GM12872 (cell line): ENCODE data around the gene KLHL26.

Experiments
- TF ChIP-seq, protein P1 (sequence below): IDR thresholded peaks from 3 replicates; pipeline ENCODE4 v1.5.1; 2011; ENCODE audit warnings: low read depth, mild to moderate bottlenecking, low read length, moderate library complexity; ENCODE audit not compliant: insufficient read depth

The KLHL26 gene

GRCh38 chr19:18660939-18661670 is 24.3 kb downstream of the KLHL26 start:
- TF ChIP-seq, protein P1, sequence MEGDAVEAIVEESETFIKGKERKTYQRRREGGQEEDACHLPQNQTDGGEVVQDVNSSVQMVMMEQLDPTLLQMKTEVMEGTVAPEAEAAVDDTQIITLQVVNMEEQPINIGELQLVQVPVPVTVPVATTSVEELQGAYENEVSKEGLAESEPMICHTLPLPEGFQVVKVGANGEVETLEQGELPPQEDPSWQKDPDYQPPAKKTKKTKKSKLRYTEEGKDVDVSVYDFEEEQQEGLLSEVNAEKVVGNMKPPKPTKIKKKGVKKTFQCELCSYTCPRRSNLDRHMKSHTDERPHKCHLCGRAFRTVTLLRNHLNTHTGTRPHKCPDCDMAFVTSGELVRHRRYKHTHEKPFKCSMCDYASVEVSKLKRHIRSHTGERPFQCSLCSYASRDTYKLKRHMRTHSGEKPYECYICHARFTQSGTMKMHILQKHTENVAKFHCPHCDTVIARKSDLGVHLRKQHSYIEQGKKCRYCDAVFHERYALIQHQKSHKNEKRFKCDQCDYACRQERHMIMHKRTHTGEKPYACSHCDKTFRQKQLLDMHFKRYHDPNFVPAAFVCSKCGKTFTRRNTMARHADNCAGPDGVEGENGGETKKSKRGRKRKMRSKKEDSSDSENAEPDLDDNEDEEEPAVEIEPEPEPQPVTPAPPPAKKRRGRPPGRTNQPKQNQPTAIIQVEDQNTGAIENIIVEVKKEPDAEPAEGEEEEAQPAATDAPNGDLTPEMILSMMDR: no peak

GRCh38 chr19:18662972-18663732 is 26.3 kb downstream of the KLHL26 start:
- TF ChIP-seq, protein P1: no peak

DNA sequence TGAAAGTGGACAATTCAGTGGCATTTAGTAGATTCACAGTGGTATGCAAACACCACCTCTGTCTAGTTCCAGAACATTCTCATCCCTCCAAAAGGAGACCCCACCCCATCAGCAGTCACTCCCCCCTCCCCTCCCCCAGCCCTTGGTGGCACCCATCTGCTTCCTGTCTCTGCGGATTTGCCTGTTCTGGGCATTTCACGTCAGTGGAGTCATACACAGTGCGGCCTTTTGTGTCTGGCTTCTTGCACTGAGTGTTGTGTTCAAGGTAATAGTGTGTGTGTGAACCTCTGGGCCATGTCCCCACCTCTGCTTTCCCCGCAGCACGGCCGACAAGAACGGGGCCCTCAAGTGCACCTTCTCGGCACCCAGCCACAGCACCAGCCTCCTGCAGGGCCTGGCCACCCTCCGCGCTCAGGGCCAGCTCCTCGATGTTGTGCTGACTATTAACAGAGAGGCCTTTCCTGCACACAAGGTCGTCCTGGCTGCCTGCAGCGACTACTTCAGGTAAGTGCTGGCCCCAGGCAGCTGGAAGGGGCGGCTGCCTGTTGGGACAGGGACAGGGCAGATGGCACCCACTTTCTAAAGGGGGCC is 27.2 kb downstream of the KLHL26 start:
- TF ChIP-seq, protein P1: no peak

GRCh38 chr19:18665771-18666202 is 29.0 kb downstream of the KLHL26 start:
- TF ChIP-seq, protein P1: no peak

DNA sequence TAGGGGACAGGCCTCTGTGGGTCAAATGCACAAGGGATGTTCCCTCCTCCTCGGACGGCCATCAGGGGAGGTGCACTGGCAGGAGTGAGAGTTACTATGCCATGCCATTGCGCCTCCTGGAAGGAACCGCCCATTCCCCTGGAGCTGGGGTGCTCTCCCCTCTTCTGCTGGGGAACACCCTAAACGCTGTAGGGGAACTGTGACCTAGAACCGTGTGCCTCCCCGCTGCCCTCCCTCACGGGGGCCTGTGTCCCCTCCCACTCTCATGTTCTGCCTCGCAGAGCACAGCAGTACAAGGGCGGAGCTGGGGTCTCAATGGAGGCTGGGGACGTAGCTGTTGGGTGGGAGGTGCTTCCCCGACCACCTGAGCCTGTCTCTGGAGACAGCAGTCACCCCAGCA is 29.5 kb downstream of the KLHL26 start:
- TF ChIP-seq, protein P1: no peak

DNA sequence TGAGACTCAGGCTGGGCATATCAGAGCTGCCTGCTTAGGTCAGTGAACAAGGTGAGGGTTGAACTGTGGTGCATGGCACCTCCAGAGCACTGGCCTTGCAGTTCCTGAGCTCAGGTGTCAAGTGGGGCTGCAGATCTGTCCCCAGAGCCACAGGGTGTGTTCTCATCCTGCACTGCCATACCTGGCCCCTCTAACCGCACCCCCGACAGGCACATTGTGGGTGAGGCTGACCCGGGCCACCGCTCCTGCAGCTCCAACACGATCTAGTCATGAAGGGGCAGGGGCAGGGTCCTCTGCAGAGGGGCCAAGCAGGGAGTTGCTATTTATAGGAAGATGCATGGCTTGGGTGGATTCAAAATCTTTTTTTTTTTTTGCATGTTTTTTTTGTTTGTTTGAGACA is 30.0 kb downstream of the KLHL26 start:
- TF ChIP-seq, protein P1: no peak

- TF ChIP-seq, protein P1: no peak
These were observed 30.9 kb downstream of the KLHL26 start for GRCh38 chr19:18667531-18668251.
